GM12872 (cell line): Measurements from ENCODE around the gene ALDOA.

Experiments used
- TF ChIP-seq, protein P1 (sequence below): IDR thresholded peaks from 3 replicates; pipeline ENCODE4 v1.5.1; 2011; ENCODE audit warnings: low read depth, mild to moderate bottlenecking, low read length, moderate library complexity; ENCODE audit not compliant: insufficient read depth

Gene ALDOA

DNA sequence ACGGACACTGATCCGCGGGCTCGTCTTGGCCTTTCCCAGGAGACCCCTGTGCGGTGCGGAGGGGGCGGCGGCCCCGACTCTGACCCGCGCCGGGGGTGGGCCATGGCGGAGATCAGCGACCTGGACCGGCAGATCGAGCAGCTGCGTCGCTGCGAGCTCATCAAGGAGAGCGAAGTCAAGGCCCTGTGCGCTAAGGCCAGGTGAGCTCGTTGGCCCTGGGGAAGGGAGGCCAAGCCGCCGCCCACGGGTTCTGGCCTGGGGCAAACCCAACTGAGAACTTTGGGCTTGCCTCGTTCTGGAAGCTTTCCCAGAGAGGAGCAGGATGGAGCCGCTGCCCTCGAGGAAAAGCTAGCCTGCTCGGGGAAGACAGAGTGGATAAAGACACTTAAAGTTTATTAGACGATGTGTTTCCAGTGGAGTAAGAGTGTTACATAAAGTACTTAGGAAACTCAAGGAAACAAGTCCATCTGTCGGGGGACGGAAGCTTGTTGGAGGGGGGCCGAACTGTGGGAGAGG lies 10.8 kb downstream of the ALDOA start:
- TF ChIP-seq, protein P1, sequence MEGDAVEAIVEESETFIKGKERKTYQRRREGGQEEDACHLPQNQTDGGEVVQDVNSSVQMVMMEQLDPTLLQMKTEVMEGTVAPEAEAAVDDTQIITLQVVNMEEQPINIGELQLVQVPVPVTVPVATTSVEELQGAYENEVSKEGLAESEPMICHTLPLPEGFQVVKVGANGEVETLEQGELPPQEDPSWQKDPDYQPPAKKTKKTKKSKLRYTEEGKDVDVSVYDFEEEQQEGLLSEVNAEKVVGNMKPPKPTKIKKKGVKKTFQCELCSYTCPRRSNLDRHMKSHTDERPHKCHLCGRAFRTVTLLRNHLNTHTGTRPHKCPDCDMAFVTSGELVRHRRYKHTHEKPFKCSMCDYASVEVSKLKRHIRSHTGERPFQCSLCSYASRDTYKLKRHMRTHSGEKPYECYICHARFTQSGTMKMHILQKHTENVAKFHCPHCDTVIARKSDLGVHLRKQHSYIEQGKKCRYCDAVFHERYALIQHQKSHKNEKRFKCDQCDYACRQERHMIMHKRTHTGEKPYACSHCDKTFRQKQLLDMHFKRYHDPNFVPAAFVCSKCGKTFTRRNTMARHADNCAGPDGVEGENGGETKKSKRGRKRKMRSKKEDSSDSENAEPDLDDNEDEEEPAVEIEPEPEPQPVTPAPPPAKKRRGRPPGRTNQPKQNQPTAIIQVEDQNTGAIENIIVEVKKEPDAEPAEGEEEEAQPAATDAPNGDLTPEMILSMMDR = no peak

DNA sequence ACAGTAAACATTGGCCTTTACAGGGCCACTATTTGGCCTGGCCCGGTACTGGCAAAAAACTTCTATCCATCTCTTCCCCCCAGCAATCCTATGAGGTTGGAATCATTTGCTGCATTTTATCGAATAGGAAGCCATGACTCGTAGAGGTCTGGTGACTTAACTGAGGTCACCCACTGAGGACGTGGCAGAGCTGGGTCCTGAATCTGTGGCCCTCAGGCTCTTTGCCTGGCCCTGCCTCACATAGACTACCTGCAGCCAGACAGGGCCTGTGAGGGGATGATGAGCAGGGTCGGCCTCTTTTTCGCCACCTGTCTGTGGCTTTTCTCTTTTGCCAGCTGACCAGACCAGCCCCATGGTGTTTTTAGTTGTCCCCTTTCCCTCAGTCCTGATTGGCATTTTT lies 12.1 kb downstream of the ALDOA start:
- TF ChIP-seq, protein P1 = no peak

DNA sequence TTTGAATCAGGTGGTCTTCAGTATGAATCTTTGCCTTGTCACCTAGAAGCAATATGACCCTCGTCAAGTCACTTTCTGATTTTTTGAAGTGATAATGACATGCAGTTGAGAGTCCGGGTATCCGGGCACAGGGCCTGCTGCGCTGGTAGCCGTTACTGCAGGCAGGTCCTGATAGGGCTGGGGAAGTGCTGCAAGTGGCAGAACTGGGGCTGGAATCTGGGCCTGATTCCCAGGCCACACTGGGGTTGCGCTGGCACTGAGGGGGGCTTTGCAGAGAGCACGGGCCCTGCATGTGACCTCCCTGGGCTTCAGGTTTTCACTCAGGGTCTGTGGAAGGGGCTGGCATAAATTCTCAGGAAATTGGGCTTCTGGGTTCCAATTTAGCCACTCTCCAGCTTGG lies 13.2 kb downstream of the ALDOA start:
- TF ChIP-seq, protein P1 = no peak

DNA sequence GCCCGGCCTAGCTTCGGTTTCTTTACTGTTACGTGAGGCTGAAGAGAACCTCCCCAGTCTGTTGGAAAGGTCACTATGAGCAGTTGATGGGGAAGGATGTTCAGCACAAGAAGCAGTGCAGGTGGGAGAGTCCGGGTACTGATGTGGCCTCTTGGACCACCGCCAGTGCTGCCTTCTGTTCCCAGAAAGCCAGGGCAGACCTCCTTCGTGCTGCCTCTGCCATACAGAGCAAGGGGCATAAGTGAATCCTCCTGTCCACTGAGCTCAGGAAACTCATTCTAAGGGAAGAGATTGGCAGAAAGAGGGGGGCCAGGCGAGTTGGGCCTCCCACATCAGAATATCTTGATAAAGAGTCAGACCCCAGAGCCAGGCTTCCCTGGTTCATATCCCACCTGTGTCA lies 13.9 kb downstream of the ALDOA start:
- TF ChIP-seq, protein P1 = no peak

DNA sequence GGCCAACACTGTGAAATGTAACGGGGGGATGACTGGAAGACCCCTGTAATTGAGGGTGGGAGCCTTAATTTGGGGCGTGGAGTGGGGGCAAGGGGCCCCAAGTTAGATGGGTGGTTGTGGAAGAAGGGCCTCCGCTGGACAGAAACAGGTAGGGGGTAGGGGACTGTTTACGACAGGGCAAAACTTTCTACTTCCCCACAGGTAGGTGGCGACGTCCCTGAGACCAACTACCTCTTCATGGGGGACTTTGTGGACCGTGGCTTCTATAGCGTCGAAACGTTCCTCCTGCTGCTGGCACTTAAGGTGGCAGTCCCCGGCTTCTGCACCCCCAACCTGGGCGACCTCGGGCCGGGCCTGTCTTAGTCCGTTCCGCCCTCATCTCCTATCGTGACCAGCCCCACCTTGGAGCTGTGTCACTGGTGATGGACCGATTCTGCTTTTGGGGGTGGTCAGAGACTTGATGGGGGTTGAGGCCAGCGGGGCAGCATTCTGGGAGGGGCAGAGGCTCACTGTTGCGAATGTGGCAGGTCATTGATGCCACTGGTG lies 17.1 kb downstream of the ALDOA start:
- TF ChIP-seq, protein P1 = no peak

DNA sequence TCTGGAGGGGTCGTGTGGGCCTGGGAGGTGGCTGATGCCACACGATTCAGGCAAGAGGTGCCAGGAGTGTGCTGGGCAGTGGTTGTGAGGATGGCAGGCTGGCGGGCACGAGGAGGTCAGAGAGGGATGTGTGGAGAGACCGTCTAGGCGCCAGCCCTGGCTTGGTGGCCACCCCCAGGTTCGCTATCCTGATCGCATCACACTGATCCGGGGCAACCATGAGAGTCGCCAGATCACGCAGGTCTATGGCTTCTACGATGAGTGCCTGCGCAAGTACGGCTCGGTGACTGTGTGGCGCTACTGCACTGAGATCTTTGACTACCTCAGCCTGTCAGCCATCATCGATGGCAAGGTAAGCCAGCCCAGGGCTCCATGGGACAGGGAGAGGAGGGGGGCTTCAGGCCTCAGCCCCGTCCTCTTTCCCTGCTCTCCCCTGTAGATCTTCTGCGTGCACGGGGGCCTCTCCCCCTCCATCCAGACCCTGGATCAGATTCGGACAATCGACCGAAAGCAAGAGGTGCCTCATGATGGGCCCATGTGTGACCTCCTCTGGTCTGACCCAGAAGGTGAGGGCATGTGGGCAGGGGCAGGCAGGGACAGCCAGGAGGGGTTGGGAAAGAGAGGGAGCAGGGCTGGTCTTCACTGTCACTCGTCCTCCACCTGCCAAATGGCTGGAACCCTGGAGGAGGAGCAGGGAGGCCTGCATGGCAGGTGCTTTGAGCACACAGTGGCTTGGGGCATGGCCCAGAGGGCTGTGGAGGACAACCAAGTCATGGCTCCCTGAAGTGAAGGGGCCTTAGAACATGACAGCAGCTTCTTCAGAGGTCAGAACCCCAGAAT lies 17.9 kb downstream of the ALDOA start:
- TF ChIP-seq, protein P1 = no peak

DNA sequence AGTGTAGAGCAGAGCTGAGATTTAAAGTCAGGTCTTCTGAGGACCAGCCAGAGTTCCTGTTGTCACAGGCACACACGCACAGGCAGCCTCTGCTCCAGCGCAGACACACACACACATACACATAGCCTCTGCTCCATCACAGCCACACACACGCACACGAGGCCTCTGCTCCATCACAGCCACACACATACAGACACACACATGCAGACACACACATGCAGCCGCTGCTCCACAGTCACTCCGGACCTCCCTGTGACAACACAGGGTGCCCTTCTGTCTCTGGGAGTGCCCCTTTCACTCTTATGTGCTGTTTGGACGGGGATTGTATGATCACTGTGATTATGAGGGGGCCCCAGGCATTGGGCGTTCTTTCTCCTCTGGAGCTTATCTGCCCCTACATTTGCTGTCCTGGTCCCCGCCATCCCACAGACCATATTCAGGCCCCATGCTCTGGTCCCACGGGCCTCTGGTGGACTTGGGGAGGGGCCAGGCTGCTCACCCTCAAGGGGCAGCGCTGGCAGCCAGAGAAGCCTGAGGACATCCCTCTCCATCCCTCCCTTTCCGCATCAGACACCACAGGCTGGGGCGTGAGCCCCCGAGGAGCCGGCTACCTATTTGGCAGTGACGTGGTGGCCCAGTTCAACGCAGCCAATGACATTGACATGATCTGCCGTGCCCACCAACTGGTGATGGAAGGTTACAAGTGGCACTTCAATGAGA lies 18.7 kb downstream of the ALDOA start:
- TF ChIP-seq, protein P1 = no peak
